ENCODE results near the gene PAIP2. TPM values are rescaled to one million over a fixed set of nuclear protein-coding genes. Genes with fewer than 3 reads are reported as not detected.
"Not testable (repeated sequence)": the region's sequence is repeated elsewhere in the genome, so short reads cannot be mapped to it uniquely, and the experiment has no call there.

PAIP2 gene
- total RNA-seq, 1 experiment from 2014 or later = 73.6 TPM

DNA sequence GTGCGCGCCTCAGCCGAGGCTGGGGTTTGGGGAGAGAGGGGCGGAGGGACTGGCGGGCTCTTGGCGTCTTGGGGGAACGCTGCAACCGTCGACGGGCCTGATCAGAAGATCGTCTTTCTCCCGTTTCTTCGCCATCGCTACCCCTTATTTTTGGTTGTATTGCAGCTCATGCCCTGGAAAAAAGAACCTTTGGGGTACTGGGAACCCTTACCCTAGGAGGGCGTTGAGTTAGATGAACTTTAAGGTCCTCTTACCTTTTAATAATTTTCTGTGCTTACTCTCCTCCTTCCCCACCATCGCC, 719 bp downstream of the PAIP2 start:
- Mint-ChIP-seq H3K27me3 (ENCODE audit: insufficient read depth, unreplicated experiment) (no peaks in the 10 kb centered on the region), H3K9me3 (ENCODE audit: unreplicated experiment) (no peaks in the 10 kb centered on the region), H3K4me1 (ENCODE audit: low read depth, unreplicated experiment) (peaks cover 13% of the 10 kb centered on the region), H3K4me3 (ENCODE audit: unreplicated experiment) (peak overlapping the region; percentile 96), H3K27ac (ENCODE audit: unreplicated experiment) (peak overlapping the region; percentile 98), H3K36me3 (ENCODE audit: insufficient read depth, unreplicated experiment) (peaks cover 63% of the 10 kb centered on the region)
- Histone ChIP-seq H3K27me3 (replicated peaks; ENCODE audit: control insufficient read depth, insufficient read depth, low read length) (no peaks in the 10 kb centered on the region), H3K36me3 (ENCODE audit: control insufficient read depth, insufficient read depth, low read length) (no peaks in the 10 kb centered on the region), H3K4me1 (peaks cover 6% of the 10 kb centered on the region; the same call in 1 of the 2 replicates), H3K9me3 (no peaks in the 10 kb centered on the region), H3K4me3 (ENCODE audit: low read depth, low read length) (peak overlapping the region; percentile 92)
- TF ChIP-seq CTCF (IDR thresholded peaks at IDR 0.05; ENCODE audit: insufficient read depth in 1 of 2, low read depth in 1 of 2, low read length in 1 of 2, severe bottlenecking in 1 of 2, unreplicated experiment in 1 of 2) = no peak
- POLR2A ChIA-PET = interaction anchor here (0.6 to 1.8 kb wide), 19 partner anchors 10 to 662 kb away, joined by 3 to 38 read pairs (median 5); partner anchors contain the start of genes CXXC5, DNAJC18, MATR3 and SIL1
- no peak for DNase-seq
- intact Hi-C loops (cut with micrococcal nuclease; ENCODE audit: unreplicated experiment) = loop anchor here (1.0 to 2.0 kb wide), 2 partner anchors 14 to 51 kb away; no protein-coding TSS in a partner anchor
- CTCF ChIA-PET = interaction anchor here (0.6 to 1.2 kb wide), 8 partner anchors 28 to 1297 kb away, joined by 3 to 8 read pairs (median 4); no protein-coding TSS in a partner anchor
- BruUV-seq (replicated peaks) = no TSS peak

DNA sequence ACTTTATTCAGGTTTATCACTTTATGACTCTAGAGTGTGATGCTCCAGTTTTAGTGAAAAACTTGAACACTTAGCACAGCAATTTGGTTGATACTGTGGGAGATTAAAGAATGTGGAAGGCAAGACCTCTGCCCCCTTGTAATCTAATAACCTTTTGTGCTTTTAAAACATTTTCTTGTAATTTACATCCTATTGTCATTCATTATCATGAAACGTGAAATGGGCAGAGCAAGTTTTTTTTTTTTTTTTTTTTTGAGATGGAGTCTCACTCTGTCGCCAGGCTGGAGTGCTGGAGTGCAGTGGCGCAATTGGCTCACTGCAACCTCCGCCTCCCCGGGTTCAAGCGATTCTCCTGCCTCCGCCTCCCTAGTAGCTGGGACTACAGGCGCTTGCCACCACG, 1.8 kb downstream of the PAIP2 start:
- H3K4me3 ChIP-seq (ENCODE audit: low read depth, low read length) = peak overlapping the region; percentile 92
- no peak for DNase-seq
- Mint-ChIP-seq H3K27ac (ENCODE audit: unreplicated experiment) (peak overlapping the region; percentile 98), H3K27me3 (ENCODE audit: insufficient read depth, unreplicated experiment) (no peaks in the 10 kb centered on the region), H3K9me3 (ENCODE audit: unreplicated experiment) (no peaks in the 10 kb centered on the region), H3K4me3 (ENCODE audit: unreplicated experiment) (peak overlapping the region; percentile 96), H3K36me3 (ENCODE audit: insufficient read depth, unreplicated experiment) (peaks cover 66% of the 10 kb centered on the region), H3K4me1 (ENCODE audit: low read depth, unreplicated experiment) (peaks cover 13% of the 10 kb centered on the region)
- CTCF ChIA-PET = no interaction called here
- H3K36me3 ChIP-seq (ENCODE audit: control insufficient read depth, insufficient read depth, low read length) = no peaks in the 10 kb centered on the region
- intact Hi-C loops (cut with micrococcal nuclease; ENCODE audit: unreplicated experiment) = loop anchor here (2.0 kb wide), 1 partner anchor 13 kb away; no protein-coding TSS in a partner anchor
- H3K4me1 ChIP-seq = peaks cover 6% of the 10 kb centered on the region; the same call in 1 of the 2 replicates
- H3K9me3 ChIP-seq = no peaks in the 10 kb centered on the region
- no peaks in the 10 kb centered on the region for H3K27me3 ChIP-seq (replicated peaks; ENCODE audit: control insufficient read depth, insufficient read depth, low read length)
- POLR2A ChIA-PET = no interaction called here
- no TSS peak for BruUV-seq (replicated peaks)
- TF ChIP-seq CTCF (IDR thresholded peaks at IDR 0.05; ENCODE audit: insufficient read depth in 1 of 2, low read depth in 1 of 2, low read length in 1 of 2, severe bottlenecking in 1 of 2, unreplicated experiment in 1 of 2) = no peak

DNA sequence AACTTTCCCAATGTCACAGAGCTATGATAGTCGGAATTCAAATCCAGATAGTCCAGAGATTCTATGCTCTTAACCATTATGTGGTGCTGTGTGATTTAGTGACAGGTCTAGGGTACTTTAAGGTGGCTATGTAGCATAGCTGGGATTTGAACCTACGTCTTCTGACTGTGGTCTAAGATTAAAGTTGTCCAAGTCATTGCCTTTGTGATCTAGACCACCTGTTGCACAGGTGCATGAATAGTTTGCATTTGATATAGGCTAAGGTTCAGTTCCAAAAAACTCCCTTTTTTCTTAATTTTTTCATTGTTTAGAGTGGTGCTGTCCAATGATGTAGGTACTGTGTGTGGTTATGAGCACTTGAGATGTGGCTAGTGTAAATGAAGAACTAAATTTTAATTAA, 2.5 kb downstream of the PAIP2 start:
- Mint-ChIP-seq H3K4me3 (ENCODE audit: unreplicated experiment) (no peak overlapping the region), H3K36me3 (ENCODE audit: insufficient read depth, unreplicated experiment) (peaks cover 67% of the 10 kb centered on the region), H3K9me3 (ENCODE audit: unreplicated experiment) (no peaks in the 10 kb centered on the region), H3K4me1 (ENCODE audit: low read depth, unreplicated experiment) (peaks cover 13% of the 10 kb centered on the region), H3K27ac (ENCODE audit: unreplicated experiment) (no peak overlapping the region), H3K27me3 (ENCODE audit: insufficient read depth, unreplicated experiment) (no peaks in the 10 kb centered on the region)
- no TSS peak for BruUV-seq (replicated peaks)
- no peak for DNase-seq
- ChIA-PET POLR2A (no interaction called here), CTCF (interaction anchor here (0.6 kb wide), 1 partner anchor 80 kb away, joined by 3 read pairs; no protein-coding TSS in a partner anchor)
- TF ChIP-seq CTCF (IDR thresholded peaks at IDR 0.05; ENCODE audit: insufficient read depth in 1 of 2, low read depth in 1 of 2, low read length in 1 of 2, severe bottlenecking in 1 of 2, unreplicated experiment in 1 of 2) = no peak
- Histone ChIP-seq H3K9me3 (no peaks in the 10 kb centered on the region), H3K36me3 (ENCODE audit: control insufficient read depth, insufficient read depth, low read length) (no peaks in the 10 kb centered on the region), H3K27me3 (replicated peaks; ENCODE audit: control insufficient read depth, insufficient read depth, low read length) (no peaks in the 10 kb centered on the region), H3K4me1 (peaks cover 6% of the 10 kb centered on the region; the same call in 1 of the 2 replicates), H3K4me3 (ENCODE audit: low read depth, low read length) (no peak overlapping the region)
- intact Hi-C loops (cut with micrococcal nuclease; ENCODE audit: unreplicated experiment) = no loop called here

- H3K36me3 ChIP-seq (ENCODE audit: control insufficient read depth, insufficient read depth, low read length); intact Hi-C loops (cut with micrococcal nuclease; ENCODE audit: unreplicated experiment); H3K4me1 ChIP-seq; H3K4me3 Mint-ChIP-seq (ENCODE audit: unreplicated experiment); H3K27me3 Mint-ChIP-seq (ENCODE audit: insufficient read depth, unreplicated experiment); H3K9me3 ChIP-seq; H3K9me3 Mint-ChIP-seq (ENCODE audit: unreplicated experiment); H3K4me3 ChIP-seq (ENCODE audit: low read depth, low read length); H3K27ac Mint-ChIP-seq (ENCODE audit: unreplicated experiment); DNase-seq; BruUV-seq (replicated peaks); CTCF ChIA-PET; H3K27me3 ChIP-seq (replicated peaks; ENCODE audit: control insufficient read depth, insufficient read depth, low read length): not testable (repeated sequence)
- POLR2A ChIA-PET = interaction anchor here (0.6 kb wide), 1 partner anchor 28 kb away, joined by 3 read pairs; no protein-coding TSS in a partner anchor
- Mint-ChIP-seq H3K36me3 (ENCODE audit: insufficient read depth, unreplicated experiment) (peaks cover 64% of the 10 kb centered on the region), H3K4me1 (ENCODE audit: low read depth, unreplicated experiment) (peaks cover 13% of the 10 kb centered on the region)
These were observed 3.8 kb downstream of the PAIP2 start for GRCh38 chr5:139345442-139345841.

GRCh38 chr5:139347863-139348262, 6.2 kb downstream of the PAIP2 start:
- intact Hi-C loops (cut with micrococcal nuclease; ENCODE audit: unreplicated experiment) = not testable (repeated sequence)

More at GRCh38 chr5:139347863-139348262, 6.2 kb downstream of the PAIP2 start:
- H3K9me3 ChIP-seq; H3K27me3 Mint-ChIP-seq (ENCODE audit: insufficient read depth, unreplicated experiment); BruUV-seq (replicated peaks); H3K4me3 Mint-ChIP-seq (ENCODE audit: unreplicated experiment); H3K9me3 Mint-ChIP-seq (ENCODE audit: unreplicated experiment); H3K4me3 ChIP-seq (ENCODE audit: low read depth, low read length); H3K27ac Mint-ChIP-seq (ENCODE audit: unreplicated experiment); H3K27me3 ChIP-seq (replicated peaks; ENCODE audit: control insufficient read depth, insufficient read depth, low read length); DNase-seq; H3K36me3 ChIP-seq (ENCODE audit: control insufficient read depth, insufficient read depth, low read length); H3K4me1 Mint-ChIP-seq (ENCODE audit: low read depth, unreplicated experiment); H3K4me1 ChIP-seq: not testable (repeated sequence)
- H3K36me3 Mint-ChIP-seq (ENCODE audit: insufficient read depth, unreplicated experiment) = peaks cover 51% of the 10 kb centered on the region
- CTCF ChIA-PET = interaction anchor here (0.6 kb wide), 1 partner anchor 66 kb away, joined by 4 read pairs; no protein-coding TSS in a partner anchor
- POLR2A ChIA-PET = interaction anchor here (0.6 kb wide), 1 partner anchor 92 kb away, joined by 3 read pairs; the partner anchor contains the start of gene DNAJC18
